Muscle of back (tissue), 11 donors: Measurements from ENCODE around the gene EIF4EBP3. TPM values are rescaled to one million over a fixed set of nuclear protein-coding genes. Genes with fewer than 3 reads are reported as not detected.
A peak's percentile ranks its signal among the peaks of the same experiment; 100 is the strongest.
"Not testable (repeated sequence)": the region's sequence is repeated elsewhere in the genome, so short reads cannot be mapped to it uniquely, and the experiment has no call there.

Source experiments
- DNase-seq, 3 donors: peaks; one replicate each; pipeline versions ENCODE4 v3.0.0 to v3.0.0-alpha.2; 2013
- polyA plus RNA-seq, 10 donors: library from polyadenylated mRNA; unstranded; fragments of 120-200 nt; gene quantifications; one replicate each; pipeline ENCODE4 v1.2.1, GENCODE V29; 2013; ENCODE audit not compliant: insufficient read length in 10 of 10

The EIF4EBP3 gene
- polyA plus RNA-seq, 10 donors, result 6.2 to 13.0 (median 8.0) TPM

GRCh38 chr5:140574165-140574564 is 26.7 kb downstream of the EIF4EBP3 start:
- no peak for DNase-seq

- DNase-seq, result no peak
These were observed 27.8 kb downstream of the EIF4EBP3 start for GRCh38 chr5:140575309-140575708.

DNA sequence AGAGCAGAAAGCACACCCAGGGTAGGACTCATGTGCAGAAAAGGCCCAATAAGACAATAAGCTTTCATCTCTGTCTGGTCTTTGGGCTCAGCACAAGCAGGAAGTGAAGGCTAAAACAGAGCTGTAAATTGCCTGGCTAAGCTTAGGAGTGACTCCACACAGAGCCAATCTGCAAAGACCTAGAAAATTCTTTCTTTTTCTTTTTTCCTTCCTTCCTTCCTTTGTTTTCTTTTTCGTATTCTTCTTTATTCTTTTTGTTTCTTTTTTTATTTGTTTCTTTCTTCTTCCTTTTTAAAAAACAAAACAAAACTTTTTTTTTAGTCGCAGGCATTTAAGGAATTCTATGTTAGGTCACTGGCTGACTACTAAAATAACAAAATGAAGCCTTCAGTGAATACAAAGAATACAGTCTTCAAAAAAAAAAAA is 29.3 kb downstream of the EIF4EBP3 start:
- no peak for DNase-seq

- DNase-seq, result not testable (repeated sequence)
These were observed 31.8 kb downstream of the EIF4EBP3 start for GRCh38 chr5:140579188-140579747.

DNA sequence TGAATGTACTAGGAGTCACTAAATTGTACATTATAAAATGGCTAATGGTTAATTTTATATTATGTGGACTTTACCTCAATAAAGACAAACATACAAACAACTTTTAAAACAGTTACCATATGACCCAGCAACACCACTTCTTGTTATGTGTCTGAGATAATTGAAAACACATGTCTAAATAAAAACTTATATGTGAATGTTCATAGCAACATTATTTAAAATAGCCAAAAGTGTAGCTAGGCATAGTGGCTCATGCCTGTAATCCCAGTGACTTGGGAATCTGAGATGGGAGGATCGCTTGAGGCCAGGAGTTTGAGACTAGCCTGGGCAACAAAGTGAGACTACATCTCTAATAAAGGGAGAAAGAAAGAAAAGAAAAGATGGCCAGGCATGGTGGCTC is 40.0 kb downstream of the EIF4EBP3 start:
- DNase-seq, result no peak

GRCh38 chr5:140588311-140589070 is 41.0 kb downstream of the EIF4EBP3 start:
- no peak for DNase-seq

DNA sequence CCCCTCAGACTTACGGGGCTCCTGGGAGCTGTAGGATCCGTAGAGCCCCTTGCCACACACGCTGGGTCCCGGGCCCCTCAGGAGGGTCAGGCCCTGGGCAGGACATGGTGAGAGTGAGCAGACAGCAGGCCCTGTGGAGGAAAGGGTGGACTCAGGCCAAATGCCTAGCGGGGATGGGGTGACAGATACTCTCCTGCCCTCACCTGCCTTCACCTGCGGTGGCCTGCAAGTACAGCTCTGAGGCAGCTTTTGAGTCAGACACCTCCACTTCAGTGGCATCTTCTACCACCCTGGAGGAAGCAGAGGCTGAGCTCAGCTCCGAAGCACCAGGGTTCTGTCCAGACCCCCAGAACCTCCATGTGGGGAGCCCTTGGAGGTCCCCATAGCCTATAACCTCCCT is 43.4 kb downstream of the EIF4EBP3 start:
- no peak for DNase-seq

DNA sequence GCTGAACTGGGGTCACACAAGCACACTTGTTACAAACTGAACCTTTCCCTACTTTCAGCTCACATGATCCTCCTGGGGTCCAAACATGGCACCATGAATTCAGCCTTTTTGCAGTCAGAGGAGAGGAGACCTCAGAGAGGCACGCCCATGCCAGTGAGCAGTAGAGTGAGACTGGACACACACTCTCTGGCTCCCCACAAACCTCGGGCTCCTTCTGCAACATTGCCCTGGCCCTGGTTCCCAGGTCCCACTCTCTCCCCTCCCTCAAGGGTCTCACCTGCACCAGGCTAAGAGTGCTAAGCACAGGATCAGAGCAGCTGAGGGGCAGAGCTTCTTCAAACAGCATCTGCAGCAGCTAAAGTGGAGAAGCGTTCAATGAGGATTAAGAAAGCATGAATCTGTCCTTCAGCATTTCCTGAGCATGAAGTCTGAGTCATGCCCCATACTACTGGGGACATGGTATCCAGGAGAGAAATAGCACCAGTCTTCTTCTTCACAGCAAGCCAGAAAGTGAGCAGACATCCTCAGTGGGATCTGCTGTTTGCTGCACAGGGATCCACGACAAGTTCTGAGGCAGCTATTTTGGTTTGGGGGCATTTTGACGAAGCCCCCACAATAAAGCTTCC is 44.4 kb downstream of the EIF4EBP3 start:
- DNase-seq, result no peak

DNA sequence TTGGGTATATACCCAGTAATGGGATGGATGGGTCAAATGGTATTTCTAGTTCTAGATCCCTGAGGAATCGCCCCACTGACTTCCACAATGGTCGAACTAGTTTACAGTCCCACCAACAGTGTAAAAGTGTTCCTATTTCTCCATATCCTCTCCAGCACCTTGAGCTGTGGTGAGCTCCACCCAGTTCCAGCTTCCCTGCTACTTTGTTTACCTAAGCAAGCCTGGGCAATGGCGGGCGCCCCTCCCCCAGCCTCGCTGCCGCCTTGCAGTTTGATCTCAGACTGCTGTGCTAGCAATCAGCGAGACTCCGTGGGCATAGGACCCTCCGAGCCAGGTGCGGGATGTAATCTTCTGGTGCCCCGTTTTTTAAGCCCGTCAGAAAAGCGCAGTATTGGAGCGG is 45.6 kb downstream of the EIF4EBP3 start:
- DNase-seq, result not testable (repeated sequence)

GRCh38 chr5:140594169-140594568 is 46.7 kb downstream of the EIF4EBP3 start:
- DNase-seq, result no peak

DNA sequence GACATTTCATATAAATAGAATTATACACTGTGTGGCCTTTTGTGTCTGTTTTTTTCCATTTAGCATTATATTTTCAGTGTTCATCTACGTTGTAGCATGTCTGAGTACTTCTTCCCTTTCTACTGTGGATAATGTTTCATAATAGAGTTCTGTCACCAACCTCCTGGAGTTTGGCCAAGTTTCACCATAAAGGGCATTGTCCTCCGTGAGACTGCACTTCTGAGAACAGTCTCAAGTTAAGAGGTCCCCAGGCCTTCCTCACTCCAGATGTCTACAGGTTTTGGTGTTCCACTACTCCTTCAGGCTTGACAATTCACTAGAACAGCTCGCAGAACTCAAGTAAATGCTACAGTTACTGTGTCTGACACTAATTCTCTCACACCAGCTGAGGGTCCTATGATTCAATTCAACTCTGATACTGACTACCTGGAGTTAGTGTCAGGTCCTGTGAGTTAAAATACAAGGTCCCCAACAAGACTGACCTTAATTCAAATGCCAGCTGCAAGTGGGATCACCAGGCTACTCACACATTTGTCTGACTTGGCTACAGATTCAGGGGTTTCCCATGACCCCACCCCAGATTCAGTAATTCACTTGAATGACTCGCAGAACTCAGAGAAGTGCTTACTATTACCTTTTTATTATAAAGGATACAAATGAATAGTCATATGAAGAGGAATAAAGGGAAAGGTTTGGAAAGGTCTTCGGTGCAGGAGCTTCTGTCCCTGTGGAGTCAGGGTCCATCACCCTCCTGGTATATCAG is 48.3 kb downstream of the EIF4EBP3 start:
- peak in 2 of 3 donors; percentile 16 to 49 for DNase-seq

- no peak for DNase-seq
These were observed 48.9 kb downstream of the EIF4EBP3 start for GRCh38 chr5:140596321-140596741.

- DNase-seq, result no peak
These were observed 51.4 kb downstream of the EIF4EBP3 start for GRCh38 chr5:140598836-140599235.

Other genes starting within 250 kb of the EIF4EBP3 start
- gene PFDN1, start 244.6 kb upstream of the EIF4EBP3 start, polyA plus RNA-seq, result 10 to 100 TPM; 63.7 to 88.9 (median 73.7) TPM
- gene HBEGF, start 201.1 kb upstream of the EIF4EBP3 start, polyA plus RNA-seq, result 10 to 100 TPM; 11.9 to 35.3 (median 16.6) TPM
- gene SLC4A9, start 187.5 kb upstream of the EIF4EBP3 start, polyA plus RNA-seq, result under 1 TPM in 3 of 10 donors, not detected in 7; 0.14 to 0.30 (median 0.17) TPM
- gene ANKHD1, start 145.8 kb upstream of the EIF4EBP3 start, polyA plus RNA-seq, result 10 to 100 TPM; 53.5 to 87.5 (median 65.3) TPM
- 10 to 100 TPM; 18.0 to 27.5 (median 21.6) TPM for gene SRA1, start 9.8 kb downstream of the EIF4EBP3 start, polyA plus RNA-seq
- 10 to 100 TPM; 14.4 to 43.7 (median 20.7) TPM for gene APBB3, start 16.9 kb downstream of the EIF4EBP3 start, polyA plus RNA-seq
- gene SLC35A4, start 17.2 kb downstream of the EIF4EBP3 start, polyA plus RNA-seq, result 10 to 100 TPM; 52.1 to 67.8 (median 54.6) TPM
- gene CD14, start 85.5 kb downstream of the EIF4EBP3 start, polyA plus RNA-seq, result 10 to 100 TPM; 15.2 to 38.2 (median 24.1) TPM
- gene TMCO6, start 91.8 kb downstream of the EIF4EBP3 start, polyA plus RNA-seq, result 10 to 100 TPM in 2 of 10 donors, 1 to 10 TPM in 8; 5.2 to 12.4 (median 8.1) TPM
- 10 to 100 TPM; 41.3 to 75.2 (median 56.1) TPM for gene NDUFA2, start 100.0 kb downstream of the EIF4EBP3 start, polyA plus RNA-seq
- gene IK, start 100.2 kb downstream of the EIF4EBP3 start, polyA plus RNA-seq, result 100 to 1,000 TPM in 2 of 10 donors, 10 to 100 TPM in 8; 81.5 to 114 (median 94.1) TPM
- 10 to 100 TPM; 10.9 to 16.2 (median 12.8) TPM for gene WDR55, start 117.2 kb downstream of the EIF4EBP3 start, polyA plus RNA-seq
- under 1 TPM in 3 of 10 donors, not detected in 7; 0.16 to 0.92 (median 0.24) TPM for gene DND1, start 125.9 kb downstream of the EIF4EBP3 start, polyA plus RNA-seq
- gene HARS1, start 143.7 kb downstream of the EIF4EBP3 start, polyA plus RNA-seq, result 10 to 100 TPM; 42.2 to 53.9 (median 48.9) TPM
- 10 to 100 TPM; 20.5 to 35.9 (median 25.3) TPM for gene HARS2, start 143.8 kb downstream of the EIF4EBP3 start, polyA plus RNA-seq
- 10 to 100 TPM; 72.9 to 93.3 (median 78.7) TPM for gene ZMAT2, start 152.8 kb downstream of the EIF4EBP3 start, polyA plus RNA-seq
- under 1 TPM in 4 of 10 donors, not detected in 6; 0.05 to 0.11 (median 0.06) TPM for gene PCDHA1, start 238.5 kb downstream of the EIF4EBP3 start, polyA plus RNA-seq
- under 1 TPM in 8 of 10 donors, not detected in 2; 0.04 to 0.22 (median 0.10) TPM for gene PCDHA2, start 247.2 kb downstream of the EIF4EBP3 start, polyA plus RNA-seq